Left ventricle myocardium inferior (tissue), 1 donor: ENCODE results near the gene ARHGEF16. TPM values are rescaled to one million over a fixed set of nuclear protein-coding genes. Genes with fewer than 3 reads are reported as not detected.

Experiments
- DNase-seq: peaks from one replicate; pipeline ENCODE4 v3.0.0-alpha.2; 2020
- H3K27ac ChIP-seq: fragments of 200-600 bp; replicated peaks from 2 replicates; pipeline ENCODE4 v1.8.0; 2021
- H3K27me3 ChIP-seq: fragments of 200-600 bp; 2 replicates; pipeline ENCODE4 v1.8.0; 2021; ENCODE audit warnings: low read depth
- H3K36me3 ChIP-seq: fragments of 200-600 bp; 2 replicates; pipeline ENCODE4 v1.8.0; 2021
- H3K4me1 ChIP-seq: fragments of 200-600 bp; 2 replicates; pipeline ENCODE4 v1.8.0; 2021
- H3K4me3 ChIP-seq: fragments of 200-600 bp; 2 replicates; pipeline ENCODE4 v1.8.0; 2021; ENCODE audit warnings: mild to moderate bottlenecking, moderate library complexity
- H3K9me3 ChIP-seq: fragments of 200-600 bp; replicated peaks from 2 replicates; pipeline ENCODE4 v1.8.0; 2021
- intact Hi-C: fragments of 100-400 bp; cut with micrococcal nuclease; formaldehyde crosslinking; loops from one replicate; pipeline ENCODE4 v1.11.0; 2022
- total RNA-seq: library from RNA; stranded (reverse); fragmentation: NEBNext Ultra II Directional; extraction: Animal tissue kit (Norgen Biotek cat#: 25700); gene quantifications from one replicate; pipeline ENCODE4 v1.2.1, GENCODE V29; 2021
- TF ChIP-seq, protein P1 (sequence below): fragments of 200-600 bp; IDR thresholded peaks from 2 replicates; pipeline ENCODE4 v1.8.0; 2021; ENCODE audit warnings: antibody characterized with exemption, mild to moderate bottlenecking, borderline replicate concordance
- donor health status: DM: no; HTN: yes; CAD: no; lungs with severe emphysema.

Gene ARHGEF16
- total RNA-seq, 1 donor from 2014 or later = 0.52 TPM

DNA sequence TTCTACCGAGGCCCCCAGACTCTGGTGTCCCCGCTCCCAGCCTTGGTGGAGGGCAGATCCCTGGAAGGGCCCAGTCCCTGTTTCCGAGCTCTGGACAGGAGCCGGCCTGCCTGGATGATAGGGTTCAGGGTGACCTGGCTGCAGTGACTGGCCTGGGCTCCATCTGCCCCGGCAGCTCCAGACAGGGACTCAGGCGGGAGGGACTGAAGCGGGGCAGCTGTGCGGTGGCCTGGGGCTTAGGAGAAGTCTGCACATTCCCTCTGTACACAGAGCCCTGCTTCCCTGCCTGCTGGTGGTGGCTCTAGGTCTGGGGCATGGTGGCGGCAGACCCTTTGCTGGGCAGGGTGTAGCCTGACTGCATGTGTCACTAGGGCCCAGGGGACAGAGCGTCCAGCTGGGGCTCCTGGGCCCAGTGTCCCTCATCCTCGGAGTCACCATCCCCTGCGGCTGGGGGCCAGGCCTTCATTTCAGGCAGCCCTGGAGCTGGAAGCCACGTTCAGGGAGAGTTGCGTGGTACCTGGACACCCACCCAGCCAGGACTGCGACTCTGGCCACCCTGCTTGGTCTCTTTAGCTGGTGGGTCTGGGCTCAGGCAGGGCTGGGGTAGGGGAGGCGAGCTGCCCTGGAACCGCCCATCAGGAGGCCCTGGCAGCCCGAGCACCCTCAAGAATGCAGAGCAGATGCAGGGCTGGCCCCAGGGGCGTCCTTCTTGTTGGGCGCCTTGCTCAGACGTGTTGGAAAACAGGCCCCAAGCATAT is 9.6 kb downstream of the ARHGEF16 start:
- intact Hi-C loops = no loop called here
- DNase-seq = peak; percentile 6
- H3K9me3 ChIP-seq = no peaks in the 10 kb centered on the region
- TF ChIP-seq, protein P1, sequence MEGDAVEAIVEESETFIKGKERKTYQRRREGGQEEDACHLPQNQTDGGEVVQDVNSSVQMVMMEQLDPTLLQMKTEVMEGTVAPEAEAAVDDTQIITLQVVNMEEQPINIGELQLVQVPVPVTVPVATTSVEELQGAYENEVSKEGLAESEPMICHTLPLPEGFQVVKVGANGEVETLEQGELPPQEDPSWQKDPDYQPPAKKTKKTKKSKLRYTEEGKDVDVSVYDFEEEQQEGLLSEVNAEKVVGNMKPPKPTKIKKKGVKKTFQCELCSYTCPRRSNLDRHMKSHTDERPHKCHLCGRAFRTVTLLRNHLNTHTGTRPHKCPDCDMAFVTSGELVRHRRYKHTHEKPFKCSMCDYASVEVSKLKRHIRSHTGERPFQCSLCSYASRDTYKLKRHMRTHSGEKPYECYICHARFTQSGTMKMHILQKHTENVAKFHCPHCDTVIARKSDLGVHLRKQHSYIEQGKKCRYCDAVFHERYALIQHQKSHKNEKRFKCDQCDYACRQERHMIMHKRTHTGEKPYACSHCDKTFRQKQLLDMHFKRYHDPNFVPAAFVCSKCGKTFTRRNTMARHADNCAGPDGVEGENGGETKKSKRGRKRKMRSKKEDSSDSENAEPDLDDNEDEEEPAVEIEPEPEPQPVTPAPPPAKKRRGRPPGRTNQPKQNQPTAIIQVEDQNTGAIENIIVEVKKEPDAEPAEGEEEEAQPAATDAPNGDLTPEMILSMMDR = no peak
- no peaks in the 10 kb centered on the region for H3K36me3 ChIP-seq
- H3K27ac ChIP-seq = no peak overlapping the region
- H3K27me3 ChIP-seq = no peaks in the 10 kb centered on the region
- H3K4me1 ChIP-seq = peaks cover 23% of the 10 kb centered on the region
- no peak overlapping the region for H3K4me3 ChIP-seq

GRCh38 chr1:3464649-3465025 is 10.2 kb downstream of the ARHGEF16 start:
- Histone ChIP-seq H3K9me3 (no peaks in the 10 kb centered on the region), H3K4me1 (peaks cover 17% of the 10 kb centered on the region), H3K36me3 (no peaks in the 10 kb centered on the region), H3K27me3 (no peaks in the 10 kb centered on the region), H3K27ac (no peak overlapping the region), H3K4me3 (no peak overlapping the region)
- DNase-seq = peak; percentile 11
- TF ChIP-seq, protein P1 = no peak
- intact Hi-C loops = no loop called here

DNA sequence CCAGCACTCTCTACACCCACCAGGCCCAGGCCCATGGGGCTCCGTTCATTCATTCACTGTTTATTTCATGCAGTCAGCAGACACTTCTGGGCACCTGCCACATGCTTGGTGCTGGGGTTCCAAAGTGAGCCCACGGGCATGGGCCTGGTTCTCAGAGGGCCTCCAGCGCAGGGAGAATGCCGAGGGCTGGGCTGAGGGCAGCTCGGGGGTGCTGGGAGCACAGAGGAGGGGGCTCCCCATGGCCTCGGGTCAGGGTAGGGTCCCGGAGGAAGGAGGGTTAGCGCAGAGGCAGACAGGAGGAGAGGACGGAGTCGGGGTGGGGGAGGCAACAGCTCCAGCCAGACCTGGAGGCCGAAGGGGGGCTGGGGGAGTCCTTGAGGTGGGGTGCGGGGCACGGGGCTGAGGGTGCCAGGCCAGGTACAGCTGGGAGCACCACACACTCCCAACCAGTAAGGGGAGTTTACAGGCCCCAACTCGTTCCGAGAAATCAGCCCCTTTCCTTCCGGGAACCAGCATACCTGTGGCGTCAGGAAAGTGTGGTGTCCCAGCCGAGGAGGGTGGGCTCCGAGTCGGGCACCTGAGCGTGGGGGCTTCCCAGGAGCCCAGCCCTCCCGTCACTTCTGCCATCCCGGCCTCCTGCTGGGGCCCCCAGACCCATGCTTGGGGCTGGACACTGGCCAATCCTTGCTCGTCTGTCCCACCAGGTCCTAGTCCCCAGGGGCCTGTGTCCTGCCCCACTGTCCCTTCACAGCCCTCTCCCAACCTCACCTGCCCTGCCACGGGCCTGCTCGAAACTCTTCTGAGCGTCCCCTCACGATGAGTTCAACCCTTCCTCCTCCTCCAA is 10.8 kb downstream of the ARHGEF16 start:
- Histone ChIP-seq H3K36me3 (no peaks in the 10 kb centered on the region), H3K27ac (no peak overlapping the region), H3K27me3 (no peaks in the 10 kb centered on the region), H3K4me3 (no peak overlapping the region), H3K4me1 (peaks cover 11% of the 10 kb centered on the region), H3K9me3 (no peaks in the 10 kb centered on the region)
- TF ChIP-seq, protein P1 = no peak
- intact Hi-C loops = no loop called here
- peak; percentile 7 for DNase-seq

DNA sequence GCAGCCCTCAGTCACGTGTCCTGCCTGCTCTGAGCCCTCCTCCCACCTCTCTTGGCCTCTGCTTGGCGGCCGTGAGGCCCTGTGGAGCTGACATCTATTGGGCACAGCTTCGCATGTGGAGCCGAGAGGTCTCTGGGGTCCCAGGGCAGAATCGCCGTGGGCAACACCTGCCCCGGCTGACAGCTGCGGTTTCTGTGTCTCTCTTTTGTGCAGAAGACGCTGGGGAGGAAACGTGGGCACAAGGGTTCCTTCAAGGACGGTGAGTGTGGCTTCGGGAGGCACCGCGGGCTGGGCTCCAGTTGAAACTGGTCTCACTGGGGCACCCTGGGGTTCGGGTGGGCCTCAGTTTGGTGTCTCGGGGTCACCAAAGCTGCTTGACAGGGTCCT is 11.5 kb downstream of the ARHGEF16 start:
- H3K4me3 ChIP-seq = no peak overlapping the region
- DNase-seq = no peak
- H3K9me3 ChIP-seq = no peaks in the 10 kb centered on the region
- H3K36me3 ChIP-seq = no peaks in the 10 kb centered on the region
- H3K27ac ChIP-seq = no peak overlapping the region
- intact Hi-C loops = no loop called here
- TF ChIP-seq, protein P1 = no peak
- H3K4me1 ChIP-seq = peaks cover 5% of the 10 kb centered on the region
- no peaks in the 10 kb centered on the region for H3K27me3 ChIP-seq

- intact Hi-C loops = no loop called here
- H3K27me3 ChIP-seq = no peaks in the 10 kb centered on the region
- no peaks in the 10 kb centered on the region for H3K9me3 ChIP-seq
- peaks cover 6% of the 10 kb centered on the region for H3K4me1 ChIP-seq
- TF ChIP-seq, protein P1 = no peak
- no peak overlapping the region for H3K27ac ChIP-seq
- no peaks in the 10 kb centered on the region for H3K36me3 ChIP-seq
- H3K4me3 ChIP-seq = no peak overlapping the region
- DNase-seq = no peak
These were observed 12.1 kb downstream of the ARHGEF16 start for GRCh38 chr1:3466366-3467075.
